Upper lobe of left lung (tissue), 6 donors: Measurements from ENCODE around the gene NAV1. TPM values are rescaled to one million over a fixed set of nuclear protein-coding genes. Genes with fewer than 3 reads are reported as not detected.

Source experiments
- ATAC-seq, 2 donors: fragments of 200-7000 bp; cut with Tn5 transposase; one replicate each; pipeline ENCODE4 v1.9.1; 2022; ENCODE audit warnings: mild to moderate bottlenecking in 2 of 2, moderate library complexity in 2 of 2; ENCODE audit not compliant: low FRiP score in 2 of 2
- DNase-seq, 2 donors: peaks; one replicate each; pipeline ENCODE4 v3.0.0-alpha.2; 2019 to 2020
- H3K27ac ChIP-seq, 4 donors: fragments of 200-600 bp; sonication (generic); one replicate each; pipeline ENCODE4 v1.5.1; 2016 to 2019
- H3K27me3 ChIP-seq, 4 donors: fragments of 200-600 bp; sonication (generic); one replicate each; pipeline ENCODE4 v1.5.1; 2017 to 2019
- H3K36me3 ChIP-seq, 4 donors: fragments of 200-600 bp; sonication (generic); one replicate each; pipeline ENCODE4 v1.5.1; 2016 to 2019
- H3K4me1 ChIP-seq, 4 donors: fragments of 200-600 bp; sonication (generic); one replicate each; pipeline ENCODE4 v1.5.1; 2018 to 2019
- H3K4me3 ChIP-seq, 4 donors: fragments of 200-600 bp; sonication (generic); one replicate each; pipeline ENCODE4 v1.5.1; 2017 to 2019; ENCODE audit warnings: mild to moderate bottlenecking in 2 of 4, moderate library complexity in 1 of 4
- H3K9me3 ChIP-seq, 4 donors: fragments of 200-600 bp; sonication (generic); one replicate each; pipeline ENCODE4 v1.5.1; 2018 to 2019
- CTCF ChIP-seq, 6 experiments: fragments of 450-650 bp in 4 of 6; fragments of 200-600 bp in 2 of 6; sonication (generic) in 2 of 6; IDR thresholded peaks; one replicate each; pipeline ENCODE4 v1.5.1; 2016 to 2019; ENCODE audit warnings: antibody characterized with exemption in 6 of 6
- EP300 ChIP-seq, 4 donors: sonication (generic); formaldehyde crosslinking; IDR thresholded peaks; one replicate each; pipeline ENCODE4 v1.5.1; 2017; ENCODE audit warnings: antibody characterized with exemption in 4 of 4, control low read depth in 2 of 4
- POLR2A ChIP-seq, 4 donors: fragments of 450-650 bp; IDR thresholded peaks; one replicate each; pipeline ENCODE4 v1.5.1; 2016 to 2017; ENCODE audit warnings: antibody characterized with exemption in 4 of 4, mild to moderate bottlenecking in 2 of 4
- POLR2AphosphoS5 ChIP-seq, 2 donors: sonication (generic); formaldehyde crosslinking; IDR thresholded peaks; one replicate each; pipeline ENCODE4 v1.5.1; 2017; ENCODE audit warnings: antibody characterized with exemption in 2 of 2
- WGBS, 2 donors: methylation state at CpG; one replicate each; pipeline ENCODE4 v1.1.5; 2017 to 2018; 5-methylcytosine and 5-hydroxymethylcytosine counted together
- total RNA-seq, 6 donors: library from RNA; depleted of rRNA in 4 of 6; stranded (reverse); fragments of >200 nt in 4 of 6; gene quantifications; one replicate each; pipeline versions ENCODE4 v1.1.0 to v1.2.1, GENCODE V29; 2016 to 2021
- donor health status: DM: no; HTN: no; CAD: no; lungs with moderate emphysema.
- donor health status: DM: no; HTN: yes; CAD: no; lungs with severe emphysema.

NAV1 gene
- total RNA-seq, 6 donors from 2014 or later: 15.2 to 41.0 (median 24.1) TPM

GRCh38 chr1:201573030-201573429 lies 34.1 kb downstream of the NAV1 start:
- TF ChIP-seq EP300 (IDR thresholded peaks at IDR 0.05) (no peak), CTCF (IDR thresholded peaks at IDR 0.05) (no peak), POLR2AphosphoS5 (IDR thresholded peaks at IDR 0.05) (no peak), POLR2A (IDR thresholded peaks at IDR 0.05) (no peak)
- Histone ChIP-seq H3K4me3 (no peak overlapping the region), H3K9me3 (no peaks in the 10 kb centered on the region), H3K27me3 (no peaks in the 10 kb centered on the region), H3K27ac (no peak overlapping the region), H3K36me3 (no peaks in the 10 kb centered on the region), H3K4me1 (peaks cover 17 to 57% (median 31%) of the 10 kb centered on the region in 4 donors)
- 34 to 77% methylated on average over 4 of the region's 4 CpGs for WGBS, 2 donors
- DNase-seq (no peak), ATAC-seq (no peak)

GRCh38 chr1:201573923-201574322 lies 35.0 kb downstream of the NAV1 start:
- Histone ChIP-seq H3K9me3 (no peaks in the 10 kb centered on the region), H3K27ac (no peak overlapping the region), H3K4me3 (no peak overlapping the region), H3K4me1 (peaks cover 9 to 48% (median 24%) of the 10 kb centered on the region in 4 donors), H3K27me3 (no peaks in the 10 kb centered on the region), H3K36me3 (no peaks in the 10 kb centered on the region)
- TF ChIP-seq EP300 (IDR thresholded peaks at IDR 0.05) (no peak), POLR2A (IDR thresholded peaks at IDR 0.05) (no peak), POLR2AphosphoS5 (IDR thresholded peaks at IDR 0.05) (no peak), CTCF (IDR thresholded peaks at IDR 0.05) (no peak)
- ATAC-seq (no peak), DNase-seq (peak in 1 of 2 donors; percentile 6)
- 66 to 81% methylated on average over 6 of the region's 6 CpGs for WGBS, 2 donors

GRCh38 chr1:201575912-201576311 lies 37.0 kb downstream of the NAV1 start:
- no peaks in the 10 kb centered on the region for H3K9me3 ChIP-seq
- no peak for DNase-seq
- WGBS, 2 donors: 87 to 97% methylated on average over 3 of the region's 3 CpGs

GRCh38 chr1:201576914-201577313 lies 38.0 kb downstream of the NAV1 start:
- Histone ChIP-seq H3K36me3 (no peaks in the 10 kb centered on the region), H3K4me1 (peaks cover 0 to 19% (median 8%) of the 10 kb centered on the region in 4 donors), H3K27me3 (no peaks in the 10 kb centered on the region), H3K4me3 (no peak overlapping the region), H3K9me3 (no peaks in the 10 kb centered on the region), H3K27ac (no peak overlapping the region)
- DNase-seq (no peak), ATAC-seq (no peak)
- TF ChIP-seq CTCF (IDR thresholded peaks at IDR 0.05) (no peak), EP300 (IDR thresholded peaks at IDR 0.05) (no peak), POLR2AphosphoS5 (IDR thresholded peaks at IDR 0.05) (no peak), POLR2A (IDR thresholded peaks at IDR 0.05) (no peak)

More at GRCh38 chr1:201575912-201576311, 37.0 kb downstream of the NAV1 start:
- no peak for ATAC-seq
- TF ChIP-seq EP300 (IDR thresholded peaks at IDR 0.05): no peak
- TF ChIP-seq POLR2AphosphoS5 (IDR thresholded peaks at IDR 0.05): no peak
- no peak for TF ChIP-seq POLR2A (IDR thresholded peaks at IDR 0.05)
- TF ChIP-seq CTCF (IDR thresholded peaks at IDR 0.05): no peak
- H3K27ac ChIP-seq: no peak overlapping the region
- no peaks in the 10 kb centered on the region for H3K27me3 ChIP-seq
- H3K4me3 ChIP-seq: no peak overlapping the region
- peaks cover 0 to 29% (median 8%) of the 10 kb centered on the region in 4 donors for H3K4me1 ChIP-seq
- no peaks in the 10 kb centered on the region for H3K36me3 ChIP-seq
